ENCODE measurements around the gene TMBIM1. TPM values are rescaled to one million over a fixed set of nuclear protein-coding genes. Genes with fewer than 3 reads are reported as not detected.

TMBIM1 gene
- total and polyA plus RNA-seq, 12 donors = 25.7 to 293 (median 198) TPM

GRCh38 chr2:218269900-218270720, 22.2 kb downstream of the TMBIM1 start, which contains the start of the genes AAMP and PNKD:
Gene AAMP (minus strand): TSS chr2:218270137. CDS start chr2:218270086, 51 bp downstream.
Gene PNKD (plus strand): TSS chr2:218270519. CDS start chr2:218270536, 17 bp downstream.
- peaks cover 12 to 31% of the 10 kb centered on the region in 2 donors for H3K4me1 ChIP-seq (replicated peaks in 1 of 2)
- 0 to 1% (median 0%) methylated on average over 13 to 64 of the region's 64 CpGs for WGBS, 4 donors

DNA sequence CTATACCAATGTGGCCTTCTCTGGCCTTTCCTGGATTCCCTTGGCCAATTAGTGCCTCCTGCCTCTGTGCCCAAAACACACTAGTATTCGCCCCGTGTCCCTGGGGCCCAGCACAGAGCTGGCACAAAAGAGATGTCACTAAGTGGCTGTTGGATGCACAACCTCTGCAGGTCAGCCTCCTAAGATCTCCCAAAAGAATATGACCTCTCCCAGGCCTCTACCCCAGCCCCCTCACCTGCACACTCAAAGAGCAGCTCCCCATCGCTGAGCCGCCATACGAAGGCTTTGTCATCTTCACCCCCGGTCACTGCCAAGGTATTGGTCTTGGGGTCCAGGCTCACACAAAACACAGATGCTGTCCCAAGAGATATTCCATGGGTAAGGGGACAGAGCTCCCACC, 25.0 kb downstream of the TMBIM1 start:
- Histone ChIP-seq H3K27ac (no peak overlapping the region), H3K4me1 (replicated peaks in 1 of 2) (peaks cover 9 to 28% of the 10 kb centered on the region in 2 donors), H3K27me3 (no peaks in the 10 kb centered on the region), H3K9me3 (replicated peaks in 1 of 3) (no peaks in the 10 kb centered on the region), H3K4me3 (no peak overlapping the region), H3K36me3 (replicated peaks in 1 of 2) (peaks cover 0 to 48% of the 10 kb centered on the region in 2 donors)
- TF ChIP-seq POLR2A (IDR thresholded peaks at IDR 0.05) = no peak
- TF ChIP-seq, protein P1, sequence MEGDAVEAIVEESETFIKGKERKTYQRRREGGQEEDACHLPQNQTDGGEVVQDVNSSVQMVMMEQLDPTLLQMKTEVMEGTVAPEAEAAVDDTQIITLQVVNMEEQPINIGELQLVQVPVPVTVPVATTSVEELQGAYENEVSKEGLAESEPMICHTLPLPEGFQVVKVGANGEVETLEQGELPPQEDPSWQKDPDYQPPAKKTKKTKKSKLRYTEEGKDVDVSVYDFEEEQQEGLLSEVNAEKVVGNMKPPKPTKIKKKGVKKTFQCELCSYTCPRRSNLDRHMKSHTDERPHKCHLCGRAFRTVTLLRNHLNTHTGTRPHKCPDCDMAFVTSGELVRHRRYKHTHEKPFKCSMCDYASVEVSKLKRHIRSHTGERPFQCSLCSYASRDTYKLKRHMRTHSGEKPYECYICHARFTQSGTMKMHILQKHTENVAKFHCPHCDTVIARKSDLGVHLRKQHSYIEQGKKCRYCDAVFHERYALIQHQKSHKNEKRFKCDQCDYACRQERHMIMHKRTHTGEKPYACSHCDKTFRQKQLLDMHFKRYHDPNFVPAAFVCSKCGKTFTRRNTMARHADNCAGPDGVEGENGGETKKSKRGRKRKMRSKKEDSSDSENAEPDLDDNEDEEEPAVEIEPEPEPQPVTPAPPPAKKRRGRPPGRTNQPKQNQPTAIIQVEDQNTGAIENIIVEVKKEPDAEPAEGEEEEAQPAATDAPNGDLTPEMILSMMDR (IDR thresholded peaks at IDR 0.05) = no peak
- DNase-seq = no peak
- WGBS, 4 donors = 95 to 98% (median 96%) methylated on average over 3 to 6 of the region's 6 CpGs
- intact Hi-C loops (cut with DNase I) = no loop called here

More at GRCh38 chr2:218269900-218270720, 22.2 kb downstream of the TMBIM1 start, which contains the start of the genes AAMP and PNKD:
- DNase-seq = peak; percentile 100
- H3K4me3 ChIP-seq = peak within 1 kb of the TSS; percentile 37 to 95 (median 90)
- peak within 1 kb of the TSS in 4 of 5 donors; percentile 14 to 87 (median 52) for H3K27ac ChIP-seq
- H3K27me3 ChIP-seq = no peaks in the 10 kb centered on the region
- no peaks in the 10 kb centered on the region for H3K9me3 ChIP-seq (replicated peaks in 1 of 3)
- intact Hi-C loops (cut with DNase I) = no loop called here
- TF ChIP-seq, protein P1 (IDR thresholded peaks at IDR 0.05) = peak in 2 of 6 experiments; percentile 5
- peak; percentile 44 to 71 for TF ChIP-seq POLR2A (IDR thresholded peaks at IDR 0.05)
- peaks cover 0 to 46% of the 10 kb centered on the region in 2 donors for H3K36me3 ChIP-seq (replicated peaks in 1 of 2)

DNA sequence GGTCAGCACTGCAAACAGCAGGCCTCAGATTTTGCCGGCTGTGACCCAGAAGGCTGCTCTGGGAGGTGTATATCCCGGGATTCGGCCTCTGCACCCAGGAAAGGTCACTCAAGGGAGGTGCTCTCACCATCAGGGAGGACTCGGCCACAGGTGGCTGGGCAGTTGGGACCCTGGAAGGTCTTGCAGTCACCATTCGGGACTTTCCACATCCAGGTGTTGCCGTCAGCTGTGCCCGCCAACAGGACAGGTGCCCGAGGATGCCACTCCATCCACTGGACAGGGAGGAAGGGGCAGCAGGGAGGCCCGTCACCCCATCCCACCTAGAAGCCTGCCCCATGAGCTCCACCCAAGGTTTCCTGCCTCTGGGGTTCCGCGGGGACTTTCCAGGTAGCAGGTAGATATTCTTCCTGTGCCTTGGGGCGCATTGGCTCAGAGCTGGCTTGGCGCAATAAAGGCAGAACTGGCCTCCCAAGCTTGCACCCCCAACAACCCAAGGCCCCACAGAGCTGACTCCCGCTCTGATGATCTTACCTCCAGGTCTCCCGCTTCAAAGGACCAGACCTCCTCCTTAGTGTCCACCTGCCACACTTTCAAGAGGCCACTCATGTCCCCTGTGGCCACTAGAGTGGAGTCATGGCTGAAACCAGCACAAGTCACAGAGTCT, 25.9 kb downstream of the TMBIM1 start:
- Histone ChIP-seq H3K27me3 (no peaks in the 10 kb centered on the region), H3K27ac (no peak overlapping the region), H3K36me3 (replicated peaks in 1 of 2) (peaks cover 0 to 48% of the 10 kb centered on the region in 2 donors), H3K9me3 (replicated peaks in 1 of 3) (no peaks in the 10 kb centered on the region), H3K4me3 (no peak overlapping the region), H3K4me1 (replicated peaks in 1 of 2) (peaks cover 6 to 20% of the 10 kb centered on the region in 2 donors)
- intact Hi-C loops (cut with DNase I) = no loop called here
- no peak for TF ChIP-seq POLR2A (IDR thresholded peaks at IDR 0.05)
- TF ChIP-seq, protein P1 (IDR thresholded peaks at IDR 0.05) = no peak
- no peak for DNase-seq
- 90 to 96% (median 92%) methylated on average over 10 to 15 of the region's 15 CpGs for WGBS, 4 donors

DNA sequence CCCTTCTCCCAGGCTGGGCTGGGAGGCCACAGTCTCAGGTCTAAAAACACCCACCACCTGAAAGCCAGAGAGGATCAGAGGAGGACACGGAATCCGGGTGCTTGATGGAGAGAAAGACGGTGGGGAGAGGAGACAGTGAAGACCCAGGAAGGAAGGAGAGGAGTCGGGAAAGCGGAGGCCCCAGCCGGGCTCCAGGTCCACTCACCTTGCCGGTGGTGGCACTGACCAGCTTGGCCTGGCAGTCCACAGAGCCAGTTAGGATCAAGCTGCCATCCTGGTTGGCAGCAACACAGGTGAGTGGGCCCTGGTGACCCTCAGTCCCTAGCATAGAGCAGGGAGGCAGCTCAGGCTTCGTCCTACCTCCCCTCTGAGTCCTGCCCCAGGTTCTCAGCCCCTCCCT, 26.7 kb downstream of the TMBIM1 start:
- TF ChIP-seq, protein P1 (IDR thresholded peaks at IDR 0.05) = no peak
- TF ChIP-seq POLR2A (IDR thresholded peaks at IDR 0.05) = no peak
- intact Hi-C loops (cut with DNase I) = no loop called here
- no peak for DNase-seq
- peaks cover 0 to 48% of the 10 kb centered on the region in 2 donors for H3K36me3 ChIP-seq (replicated peaks in 1 of 2)
- no peaks in the 10 kb centered on the region for H3K9me3 ChIP-seq (replicated peaks in 1 of 3)
- 79 to 92% (median 89%) methylated on average over 7 to 8 of the region's 8 CpGs for WGBS, 4 donors
- H3K4me3 ChIP-seq = no peak overlapping the region
- no peak overlapping the region for H3K27ac ChIP-seq
- peaks cover 0 to 13% of the 10 kb centered on the region in 2 donors for H3K4me1 ChIP-seq (replicated peaks in 1 of 2)
- no peaks in the 10 kb centered on the region for H3K27me3 ChIP-seq
